H9 (cell line): Measurements from ENCODE around the gene SPTBN4. TPM values are rescaled to one million over a fixed set of nuclear protein-coding genes. Genes with fewer than 3 reads are reported as not detected.
A peak's percentile ranks its signal among the peaks of the same experiment; 100 is the strongest.

Source experiments
- DNase-seq: peaks from one replicate; pipeline ENCODE4 v3.0.0-alpha.2; 2017
- H2AFZ ChIP-seq: one replicate; pipeline ENCODE4 v1.6.1; 2013; ENCODE audit warnings: mild to moderate bottlenecking, low read length, control low read depth, moderate library complexity
- H2AK5ac ChIP-seq: 2 replicates; pipeline ENCODE4 v1.6.1; 2013; ENCODE audit warnings: low read length, control low read depth, mixed read lengths; ENCODE audit not compliant: insufficient read length
- H2BK120ac ChIP-seq: one replicate; pipeline ENCODE4 v1.6.1; 2013; ENCODE audit warnings: low read depth, mild to moderate bottlenecking, low read length, control low read depth, inconsistent platforms; ENCODE audit not compliant: poor library complexity, severe bottlenecking
- H2BK12ac ChIP-seq: 2 replicates; pipeline ENCODE4 v1.6.1; 2013; ENCODE audit warnings: low read length, control low read depth, mixed read lengths, low read depth; ENCODE audit not compliant: insufficient read length
- H2BK15ac ChIP-seq: 2 replicates; pipeline ENCODE4 v1.6.1; 2013; ENCODE audit warnings: low read depth, low read length, control low read depth
- H2BK20ac ChIP-seq: one replicate; pipeline ENCODE4 v1.6.1; 2013; ENCODE audit warnings: low read depth, mild to moderate bottlenecking, low read length, control low read depth, inconsistent platforms; ENCODE audit not compliant: poor library complexity, severe bottlenecking
- H2BK5ac ChIP-seq: 2 replicates; pipeline ENCODE4 v1.6.1; 2013; ENCODE audit warnings: low read length, control low read depth, mixed read lengths; ENCODE audit not compliant: insufficient read length
- H3K14ac ChIP-seq: 2 replicates; pipeline ENCODE4 v1.6.1; 2013; ENCODE audit warnings: low read length, control low read depth; ENCODE audit not compliant: insufficient read depth
- H3K18ac ChIP-seq: 2 replicates; pipeline ENCODE4 v1.6.1; 2013; ENCODE audit warnings: low read depth, mild to moderate bottlenecking, mixed read lengths, low read length, control low read depth; ENCODE audit not compliant: insufficient read length
- H3K23ac ChIP-seq: 2 replicates; pipeline ENCODE4 v1.6.1; 2013; ENCODE audit warnings: low read length, control low read depth, mixed read lengths, low read depth; ENCODE audit not compliant: insufficient read length
- H3K23me2 ChIP-seq: 2 replicates; pipeline ENCODE4 v1.6.1; 2013; ENCODE audit warnings: low read depth, mild to moderate bottlenecking, mixed read lengths, low read length, control low read depth; ENCODE audit not compliant: insufficient read length, poor library complexity, severe bottlenecking
- H3K27ac ChIP-seq: 2 replicates; pipeline ENCODE4 v1.5.1; 2013; ENCODE audit warnings: low read length, control low read depth, mixed read lengths, low read depth; ENCODE audit not compliant: insufficient read length
- H3K27me3 ChIP-seq: 2 replicates; pipeline ENCODE4 v1.6.1; 2013; ENCODE audit warnings: low read length, control low read depth, inconsistent platforms; ENCODE audit not compliant: insufficient read depth
- H3K4ac ChIP-seq: 2 replicates; pipeline ENCODE4 v1.6.1; 2013; ENCODE audit warnings: low read depth, mild to moderate bottlenecking, control low read depth, inconsistent platforms, low read length, moderate library complexity
- H3K4me1 ChIP-seq: 2 replicates; pipeline ENCODE4 v1.6.1; 2013; ENCODE audit warnings: low read length, control low read depth, inconsistent platforms; ENCODE audit not compliant: insufficient read depth
- H3K4me2 ChIP-seq: 2 replicates; pipeline ENCODE4 v1.6.1; 2013; ENCODE audit warnings: low read length, control low read depth, mixed read lengths; ENCODE audit not compliant: insufficient read length, insufficient read depth
- H3K56ac ChIP-seq: 2 replicates; pipeline ENCODE4 v1.6.1; 2013; ENCODE audit warnings: low read depth, mild to moderate bottlenecking, mixed read lengths, low read length, control low read depth; ENCODE audit not compliant: insufficient read length
- H3K79me1 ChIP-seq: 2 replicates; pipeline ENCODE4 v1.6.1; 2013; ENCODE audit warnings: low read depth, mild to moderate bottlenecking, moderate library complexity, low read length, control low read depth, inconsistent platforms; ENCODE audit not compliant: insufficient read depth, poor library complexity, severe bottlenecking
- H3K79me2 ChIP-seq: 2 replicates; pipeline ENCODE4 v1.6.1; 2013; ENCODE audit warnings: low read length, control low read depth, inconsistent platforms; ENCODE audit not compliant: insufficient read depth
- H3K9ac ChIP-seq: 2 replicates; pipeline ENCODE4 v1.6.1; 2013; ENCODE audit warnings: low read length, control low read depth, mixed read lengths; ENCODE audit not compliant: insufficient read length; ENCODE audit errors: extremely low read depth
- H3K9me3 ChIP-seq: one replicate; pipeline ENCODE4 v1.6.1; 2013; ENCODE audit warnings: low read depth, low read length, inconsistent platforms; ENCODE audit not compliant: control insufficient read depth
- H3T11ph ChIP-seq: one replicate; pipeline ENCODE4 v1.6.1; 2013; ENCODE audit warnings: mild to moderate bottlenecking, low read length, control low read depth, inconsistent platforms
- H4K20me1 ChIP-seq: one replicate; pipeline ENCODE4 v1.6.1; 2013; ENCODE audit not compliant: control insufficient read depth, insufficient read length, insufficient read depth
- H4K5ac ChIP-seq: 2 replicates; pipeline ENCODE4 v1.6.1; 2013; ENCODE audit warnings: low read depth, mild to moderate bottlenecking, mixed read lengths, low read length, control low read depth; ENCODE audit not compliant: insufficient read length
- H4K8ac ChIP-seq: replicated peaks from 2 replicates; pipeline ENCODE4 v1.6.1; 2013; ENCODE audit warnings: low read length, control low read depth, mixed read lengths, low read depth; ENCODE audit not compliant: insufficient read length
- H4K91ac ChIP-seq: 2 replicates; pipeline ENCODE4 v1.6.1; 2013; ENCODE audit warnings: low read depth, mild to moderate bottlenecking, moderate library complexity, mixed read lengths, low read length, control low read depth; ENCODE audit not compliant: insufficient read length
- H3K27ac Mint-ChIP-seq, 3 experiments: 2 replicates in 2 of 3; 3 replicates in 1 of 3; pipeline ENCODE4 v1.8.0; 2020 to 2021; ENCODE audit warnings: mixed read lengths in 3 of 3, mild to moderate bottlenecking in 1 of 3, moderate library complexity in 1 of 3
- H3K27me3 Mint-ChIP-seq: 2 replicates; pipeline ENCODE4 v1.8.0; 2021; ENCODE audit warnings: low read depth, mild to moderate bottlenecking, moderate library complexity, mixed read lengths
- H3K36me3 Mint-ChIP-seq, 3 experiments: 2 replicates in 2 of 3; 3 replicates in 1 of 3; pipeline ENCODE4 v1.8.0; 2020 to 2021; ENCODE audit warnings: low read depth in 3 of 3, mixed read lengths in 3 of 3; ENCODE audit not compliant: insufficient read depth in 1 of 3
- H3K4me1 Mint-ChIP-seq, 2 experiments: 2 replicates each; pipeline ENCODE4 v1.8.0; 2020; ENCODE audit warnings: mixed read lengths in 2 of 2
- H3K4me3 Mint-ChIP-seq, 2 experiments: 2 replicates in 1 of 2; 3 replicates in 1 of 2; pipeline ENCODE4 v1.8.0; 2020 to 2021; ENCODE audit warnings: mild to moderate bottlenecking in 2 of 2, mixed read lengths in 2 of 2, moderate library complexity in 1 of 2
- H3K9me3 Mint-ChIP-seq, 2 experiments: 2 replicates in 1 of 2; 3 replicates in 1 of 2; pipeline ENCODE4 v1.8.0; 2020; ENCODE audit warnings: mild to moderate bottlenecking in 2 of 2, mixed read lengths in 2 of 2, moderate library complexity in 1 of 2
- WGBS: extraction: QIAGEN DNeasy Blood & Tissue Kit; methylation state at CpG from one replicate; pipeline ENCODE4 v1.1.7; 2013; ENCODE audit warnings: missing lambda C conversion rate, low lambda C conversion rate, mixed read lengths; ENCODE audit not compliant: insufficient read length; ENCODE audit errors: extremely low coverage; 5-methylcytosine and 5-hydroxymethylcytosine counted together
- total RNA-seq: library from RNA; stranded (reverse); gene quantifications from 2 replicates; pipeline ENCODE4 v1.2.1, GENCODE V29; 2021
- TF ChIP-seq, protein P1 (sequence below): fragments of 200-600 bp; sonication (generic); conservative IDR thresholded peaks from 3 replicates; pipeline ENCODE4 v1.8.0; 2021; ENCODE audit warnings: antibody characterized with exemption, mild to moderate bottlenecking

Gene SPTBN4
- total RNA-seq, 1 experiment from 2014 or later: 2.9 TPM

GRCh38 chr19:40597329-40597838 lies 130.6 kb downstream of the SPTBN4 start:
- no peak overlapping the region for H4K8ac ChIP-seq
- H3K23ac ChIP-seq: no peak overlapping the region
- WGBS: no CpG with 5 or more reads among the region's 18 CpGs
- H3T11ph ChIP-seq: no peak overlapping the region
- no peak overlapping the region for H3K27ac ChIP-seq
- no peak overlapping the region for H4K91ac ChIP-seq
- H3K14ac ChIP-seq: no peak overlapping the region
- no peaks in the 10 kb centered on the region for H3K9me3 Mint-ChIP-seq
- H2BK5ac ChIP-seq: no peak overlapping the region
- no peaks in the 10 kb centered on the region for H3K79me1 ChIP-seq
- H2BK12ac ChIP-seq: no peak overlapping the region
- H2AK5ac ChIP-seq: no peak overlapping the region
- no peak for DNase-seq
- no peak overlapping the region for H3K27ac Mint-ChIP-seq
- no peak overlapping the region for H2BK120ac ChIP-seq
- H3K9ac ChIP-seq: no peak overlapping the region
- H3K27me3 ChIP-seq: peaks cover 10% of the 10 kb centered on the region; the same call in 1 of the 2 replicates
- no peak overlapping the region for H3K56ac ChIP-seq
- H3K27me3 Mint-ChIP-seq: peaks cover 56% of the 10 kb centered on the region
- no peaks in the 10 kb centered on the region for H3K79me2 ChIP-seq
- H3K4ac ChIP-seq: no peak overlapping the region
- H3K4me2 ChIP-seq: peak overlapping the region; percentile 69
- no peaks in the 10 kb centered on the region for H4K20me1 ChIP-seq
- H3K9me3 ChIP-seq: no peaks in the 10 kb centered on the region
- H3K18ac ChIP-seq: no peak overlapping the region
- H2AFZ ChIP-seq: no peak overlapping the region
- TF ChIP-seq, protein P1, sequence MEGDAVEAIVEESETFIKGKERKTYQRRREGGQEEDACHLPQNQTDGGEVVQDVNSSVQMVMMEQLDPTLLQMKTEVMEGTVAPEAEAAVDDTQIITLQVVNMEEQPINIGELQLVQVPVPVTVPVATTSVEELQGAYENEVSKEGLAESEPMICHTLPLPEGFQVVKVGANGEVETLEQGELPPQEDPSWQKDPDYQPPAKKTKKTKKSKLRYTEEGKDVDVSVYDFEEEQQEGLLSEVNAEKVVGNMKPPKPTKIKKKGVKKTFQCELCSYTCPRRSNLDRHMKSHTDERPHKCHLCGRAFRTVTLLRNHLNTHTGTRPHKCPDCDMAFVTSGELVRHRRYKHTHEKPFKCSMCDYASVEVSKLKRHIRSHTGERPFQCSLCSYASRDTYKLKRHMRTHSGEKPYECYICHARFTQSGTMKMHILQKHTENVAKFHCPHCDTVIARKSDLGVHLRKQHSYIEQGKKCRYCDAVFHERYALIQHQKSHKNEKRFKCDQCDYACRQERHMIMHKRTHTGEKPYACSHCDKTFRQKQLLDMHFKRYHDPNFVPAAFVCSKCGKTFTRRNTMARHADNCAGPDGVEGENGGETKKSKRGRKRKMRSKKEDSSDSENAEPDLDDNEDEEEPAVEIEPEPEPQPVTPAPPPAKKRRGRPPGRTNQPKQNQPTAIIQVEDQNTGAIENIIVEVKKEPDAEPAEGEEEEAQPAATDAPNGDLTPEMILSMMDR: no peak
- H3K4me1 ChIP-seq: peaks cover 3% of the 10 kb centered on the region; the same call in 1 of the 2 replicates
- H3K36me3 Mint-ChIP-seq: peaks cover 0 to 3% (median 0%) of the 10 kb centered on the region in 3 experiments; a peak in 2 of 7 replicates
- no peak overlapping the region for H4K5ac ChIP-seq
- no peak overlapping the region for H2BK15ac ChIP-seq
- peaks cover 29 to 49% of the 10 kb centered on the region in 2 experiments for H3K4me1 Mint-ChIP-seq
- H2BK20ac ChIP-seq: no peak overlapping the region
- peaks cover 17% of the 10 kb centered on the region for H3K23me2 ChIP-seq
- peak overlapping the region; percentile 65 to 91 for H3K4me3 Mint-ChIP-seq
